Measurements from ENCODE around the gene URB2.

DNA sequence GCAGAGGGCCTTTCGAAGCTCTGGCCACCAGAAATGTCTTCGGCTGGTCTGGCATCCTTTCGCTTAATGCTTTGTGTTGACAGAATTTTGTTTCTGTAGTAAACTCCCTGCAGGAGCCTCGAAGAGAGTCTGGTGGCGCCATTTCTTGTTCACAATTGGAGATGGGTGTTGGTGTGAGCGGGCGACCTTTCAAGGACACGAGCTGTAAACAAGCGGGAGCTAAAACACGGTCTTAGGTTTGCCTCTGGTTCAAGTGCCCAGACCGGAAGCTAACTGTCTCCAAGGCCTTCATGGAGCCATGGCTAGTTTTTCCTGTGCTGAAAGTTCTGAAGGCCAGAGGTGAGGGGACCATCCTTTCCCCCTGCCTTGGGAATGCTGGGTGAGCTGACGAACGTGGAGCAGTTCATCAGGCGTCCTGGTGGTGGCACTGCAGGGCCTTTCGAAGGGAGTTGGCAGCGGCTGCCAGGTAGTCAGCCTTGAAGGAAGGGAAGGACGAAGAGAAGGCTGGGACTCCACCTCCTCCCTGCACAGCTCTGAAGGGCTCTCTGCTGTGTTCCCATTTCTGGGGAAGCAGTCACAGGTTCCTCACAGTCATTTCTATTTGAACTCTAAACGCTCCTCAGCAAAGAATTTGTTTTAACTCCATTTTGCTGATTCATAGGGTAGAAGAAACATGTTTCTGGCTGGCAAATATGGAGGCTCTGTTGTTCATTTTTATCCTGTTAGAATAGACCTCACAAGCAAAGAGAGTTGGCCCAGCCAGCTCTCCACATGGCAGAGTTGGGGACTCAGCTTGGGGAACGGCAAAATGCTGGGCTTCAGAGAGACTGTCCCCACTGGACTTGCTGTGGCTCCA is 35.2 kb downstream of the URB2 start:
- TF ChIP-seq TARDBP (IDR thresholded peaks at IDR 0.05) (no peak), SUZ12 (IDR thresholded peaks at IDR 0.05) (no peak), FOXM1 (IDR thresholded peaks at IDR 0.05; ENCODE audit: borderline replicate concordance) (no peak), BHLHE40 (IDR thresholded peaks at IDR 0.05; ENCODE audit: borderline replicate concordance) (no peak), ARNT (IDR thresholded peaks at IDR 0.05) (no peak), ZNF384 (IDR thresholded peaks at IDR 0.05) (no peak), ELF4 (IDR thresholded peaks at IDR 0.05) (no peak), HDGF (IDR thresholded peaks at IDR 0.05; ENCODE audit: borderline replicate concordance) (no peak; the same call in 1 of the 2 replicates), L3MBTL2 (conservative IDR thresholded peaks at IDR 0.05) (no peak)

All from HEK293T (cell line).